ENCODE measurements around the gene THSD7A.
"Not testable (repeated sequence)": the region's sequence is repeated elsewhere in the genome, so short reads cannot be mapped to it uniquely, and the experiment has no call there.

Gene THSD7A

DNA sequence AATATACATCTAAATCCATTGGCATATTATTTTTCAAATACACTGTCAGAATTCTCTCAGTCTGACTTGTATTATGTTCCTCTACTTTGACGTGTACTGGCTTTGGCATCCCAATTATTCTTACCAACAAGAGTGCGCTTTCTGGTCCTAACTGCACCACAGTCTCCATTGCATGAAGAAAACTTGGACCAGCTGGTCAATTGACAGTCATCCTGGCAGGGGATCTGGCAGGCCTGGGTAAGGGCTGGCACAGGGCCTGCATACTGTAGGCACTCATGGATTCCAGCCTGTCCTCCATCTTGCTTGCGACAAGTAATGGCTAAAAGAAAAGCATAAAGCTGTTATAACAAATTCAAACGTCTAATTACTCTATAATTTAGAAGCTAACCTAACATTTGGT, 384.9 kb downstream of the THSD7A start:
- DNase-seq = no peak

- DNase-seq = not testable (repeated sequence)
Observed at GRCh38 chr7:11443934-11444333, 388.1 kb downstream of the THSD7A start.

- no peak for DNase-seq
Observed at GRCh38 chr7:11437994-11438393, 394.0 kb downstream of the THSD7A start.

- no peak for DNase-seq
Observed at GRCh38 chr7:11436773-11437524, 395.0 kb downstream of the THSD7A start.

- DNase-seq = no peak
Observed at GRCh38 chr7:11436316-11436715, 395.7 kb downstream of the THSD7A start.

- DNase-seq = no peak
Observed at GRCh38 chr7:11434366-11434765, 397.6 kb downstream of the THSD7A start.

GRCh38 chr7:11430841-11431240, 401.2 kb downstream of the THSD7A start:
- DNase-seq = no peak

GRCh38 chr7:11430112-11430511, 401.9 kb downstream of the THSD7A start:
- DNase-seq = no peak

DNA sequence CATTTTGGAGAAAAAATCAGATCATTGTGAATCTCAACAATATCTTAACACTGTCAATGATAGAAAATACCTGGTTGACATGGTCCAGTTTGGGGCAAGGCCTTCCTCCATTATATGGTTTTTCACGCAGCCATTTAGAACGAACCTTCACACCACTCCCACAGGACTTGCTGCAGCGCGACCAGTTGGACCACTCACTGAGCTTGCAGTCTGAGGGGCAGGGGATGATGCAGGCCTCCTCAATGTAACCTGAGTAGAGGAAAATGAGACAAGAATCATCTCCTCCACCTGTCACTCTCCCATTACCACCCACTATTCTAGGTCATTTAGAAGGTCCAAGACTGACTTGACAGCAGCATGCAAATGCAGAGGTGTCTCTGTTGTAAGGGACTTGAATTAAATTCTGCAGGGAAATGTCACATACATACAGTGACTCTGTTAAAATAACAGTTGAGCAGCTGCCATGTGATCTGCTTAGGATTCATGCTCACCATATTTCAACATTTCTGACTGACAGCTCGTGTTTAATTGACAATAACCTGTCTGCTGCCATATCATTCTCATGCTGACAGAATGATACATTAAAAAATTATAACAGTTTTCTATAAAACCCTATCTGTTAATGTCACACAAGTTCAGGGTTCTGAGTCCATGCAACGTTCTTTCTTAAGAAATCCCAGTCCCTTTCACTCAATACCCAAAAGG, 403.0 kb downstream of the THSD7A start:
- no peak for DNase-seq

- peak in 1 of 2 experiments; percentile 67 for DNase-seq
Observed at GRCh38 chr7:11427686-11428273, 404.2 kb downstream of the THSD7A start.

DNA sequence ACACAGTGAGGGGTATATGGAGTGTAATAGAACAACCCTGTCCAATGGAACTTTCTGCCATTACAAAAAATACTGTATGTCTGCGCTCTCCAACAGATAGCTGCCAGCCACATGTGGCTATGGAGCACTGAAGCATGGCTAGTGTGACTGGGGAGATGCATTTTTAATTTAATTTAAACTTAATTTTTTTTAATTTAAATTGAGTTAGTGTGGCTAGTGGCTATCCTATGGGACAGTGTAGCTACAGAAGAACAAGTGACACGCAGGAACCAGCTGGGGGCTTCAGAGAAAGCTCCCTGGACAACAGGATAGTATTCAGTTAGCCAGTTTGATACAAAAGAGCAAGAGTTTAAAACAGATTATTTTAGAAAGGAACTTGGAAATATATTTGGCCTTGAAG, 408.0 kb downstream of the THSD7A start:
- no peak for DNase-seq

- DNase-seq = no peak
Observed at GRCh38 chr7:11420049-11420448, 411.9 kb downstream of the THSD7A start.

DNA sequence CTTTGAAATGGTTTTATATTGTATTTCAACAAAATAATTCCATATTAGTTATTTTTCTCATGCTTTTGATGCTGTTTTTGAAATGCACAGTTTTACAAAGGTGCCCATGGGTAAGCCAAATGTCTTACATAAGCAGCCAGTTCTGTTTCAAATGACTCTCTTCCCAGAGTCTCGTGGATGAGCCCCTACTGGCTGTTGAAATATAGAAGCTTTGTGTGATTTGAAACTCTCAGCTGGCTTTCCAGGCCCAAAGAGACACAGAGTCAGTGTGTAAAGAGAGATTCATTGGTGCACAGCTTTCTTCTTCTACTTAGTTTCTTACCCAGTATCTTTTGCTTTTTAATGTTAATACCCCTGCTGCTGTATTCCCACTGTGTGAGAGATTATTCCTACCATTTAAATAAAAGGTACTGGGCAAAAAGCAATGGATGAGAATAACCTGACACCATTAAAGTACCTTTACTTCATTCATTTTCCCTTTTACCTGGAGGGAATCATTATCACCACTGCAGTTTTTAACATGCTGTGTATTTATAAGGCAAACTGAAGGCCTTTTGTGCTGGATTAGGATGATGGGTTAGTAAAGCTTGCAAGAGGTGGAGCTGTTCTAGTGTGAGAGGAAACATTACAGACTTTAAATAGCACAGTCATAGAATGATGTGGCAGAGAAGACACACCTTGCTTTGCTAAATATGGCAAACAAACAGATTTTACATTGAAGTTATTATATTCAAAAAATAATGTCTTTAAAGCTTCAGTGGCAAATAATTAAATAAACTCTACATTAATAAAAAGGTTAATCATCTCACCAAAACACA, 415.1 kb downstream of the THSD7A start:
- DNase-seq = no peak

- DNase-seq = no peak
Observed at GRCh38 chr7:11415101-11415500, 416.9 kb downstream of the THSD7A start.

GRCh38 chr7:11413901-11414300, 418.1 kb downstream of the THSD7A start:
- no peak for DNase-seq

GRCh38 chr7:11412036-11412435, 420.0 kb downstream of the THSD7A start:
- DNase-seq = no peak

GRCh38 chr7:11410656-11411644, 421.0 kb downstream of the THSD7A start:
- no peak for DNase-seq

DNA sequence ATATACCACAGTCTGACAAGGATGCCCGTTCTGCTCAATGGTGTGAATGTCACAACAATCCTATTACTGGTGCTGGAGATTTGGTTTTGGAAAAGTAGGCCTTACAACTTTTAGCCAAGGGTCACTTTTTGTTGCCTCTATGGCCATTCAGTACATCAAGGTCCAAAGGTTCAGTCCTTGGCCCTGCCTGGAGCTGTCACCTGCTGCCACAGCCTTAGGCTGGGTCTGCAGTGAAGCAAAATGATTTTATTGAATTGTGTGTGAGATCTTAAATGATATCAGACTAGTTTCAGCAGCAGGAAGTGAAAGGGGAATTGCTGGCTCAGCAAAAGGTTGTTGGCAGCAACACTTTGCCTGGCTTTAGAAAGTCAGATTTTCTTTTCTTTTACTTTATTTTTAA, 427.6 kb downstream of the THSD7A start:
- DNase-seq = no peak

DNA sequence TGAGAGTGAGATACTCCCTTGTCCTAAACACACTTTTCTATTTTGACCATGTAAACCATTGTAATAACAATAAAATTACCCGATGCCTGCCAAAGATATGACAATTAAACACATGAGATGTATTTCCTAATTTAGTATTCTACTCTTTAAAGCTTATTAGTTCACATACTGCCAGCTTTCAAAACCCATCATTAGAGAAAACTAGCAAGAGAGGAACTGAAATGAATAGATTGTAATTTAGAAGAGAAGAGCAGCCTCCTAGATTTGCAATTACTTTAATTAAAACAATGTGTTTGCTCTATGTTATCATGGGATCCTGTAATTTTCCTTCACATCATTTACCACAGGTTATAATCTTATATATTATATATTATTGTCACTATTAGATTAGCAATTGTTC, 428.2 kb downstream of the THSD7A start:
- DNase-seq = no peak

GRCh38 chr7:11394438-11394837, 437.6 kb downstream of the THSD7A start:
- DNase-seq = no peak

GRCh38 chr7:11379641-11380040, 452.4 kb downstream of the THSD7A start:
- DNase-seq = no peak

DNA sequence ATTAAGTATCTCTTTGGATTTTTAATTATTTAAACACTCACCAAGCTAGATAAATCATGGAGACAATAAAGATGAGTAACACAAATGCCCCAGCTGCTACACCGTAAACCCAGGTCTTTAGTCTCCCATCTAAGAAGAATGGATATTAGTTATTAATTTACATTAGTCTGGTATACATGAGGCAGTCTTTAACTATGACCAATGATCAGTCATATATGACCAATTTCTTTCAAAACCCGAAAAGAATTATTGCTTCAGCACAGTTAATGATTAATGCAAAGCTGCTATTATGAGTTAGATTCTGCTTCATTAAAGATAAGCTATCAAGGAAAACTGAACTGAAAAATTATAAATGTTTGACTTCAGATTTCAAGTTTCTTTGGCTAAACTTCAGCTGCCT, 455.5 kb downstream of the THSD7A start:
- no peak for DNase-seq

Measured in SW 1271 (cell line).